Loucy (cell line): Measurements from ENCODE around the gene ANKRD6.

Source experiments
- H2AFZ ChIP-seq: fragments of 200-600 bp; sonication (generic); 2 replicates; pipeline ENCODE4 v1.6.0; 2016; ENCODE audit warnings: antibody characterized with exemption, mild to moderate bottlenecking, low read length, moderate library complexity
- H3F3A ChIP-seq: fragments of 200-600 bp; 2 replicates; pipeline ENCODE4 v1.6.0; 2016; ENCODE audit warnings: antibody characterized with exemption, low read depth, mild to moderate bottlenecking
- H3K27me3 ChIP-seq: fragments of 200-600 bp; sonication (generic); 2 replicates; pipeline ENCODE4 v1.6.1; 2014; ENCODE audit warnings: low read length, mild to moderate bottlenecking; ENCODE audit not compliant: insufficient read depth, poor library complexity, severe bottlenecking
- H3K36me3 ChIP-seq: fragments of 200-600 bp; sonication (generic); 2 replicates; pipeline ENCODE4 v1.6.1; 2016; ENCODE audit warnings: low read length; ENCODE audit not compliant: insufficient read depth
- H3K4me1 ChIP-seq: fragments of 200-600 bp; sonication (generic); 2 replicates; pipeline ENCODE4 v1.5.1; 2014; ENCODE audit warnings: low read length, mild to moderate bottlenecking; ENCODE audit not compliant: insufficient read depth, poor library complexity, severe bottlenecking
- H3K4me2 ChIP-seq: fragments of 200-600 bp; sonication (generic); 2 replicates; pipeline ENCODE4 v1.6.0; 2014; ENCODE audit warnings: antibody characterized with exemption, low read length, low read depth, mild to moderate bottlenecking; ENCODE audit not compliant: poor library complexity, severe bottlenecking
- H3K4me3 ChIP-seq: fragments of 200-600 bp; sonication (generic); 2 replicates; pipeline ENCODE4 v1.5.1; 2014; ENCODE audit warnings: low read length, mild to moderate bottlenecking, mixed read lengths; ENCODE audit not compliant: poor library complexity, severe bottlenecking
- H3K79me2 ChIP-seq: fragments of 200-600 bp; sonication (generic); 2 replicates; pipeline ENCODE4 v1.6.1; 2014; ENCODE audit warnings: low read length; ENCODE audit not compliant: insufficient read depth
- H3K9ac ChIP-seq: fragments of 200-600 bp; sonication (generic); 2 replicates; pipeline ENCODE4 v1.6.0; 2014; ENCODE audit warnings: mild to moderate bottlenecking, low read depth, low read length, moderate library complexity; ENCODE audit not compliant: poor library complexity, severe bottlenecking
- H3K9me2 ChIP-seq: fragments of 200-600 bp; sonication (generic); replicated peaks from 2 replicates; pipeline ENCODE4 v1.6.1; 2016; ENCODE audit warnings: low read depth, low read length, mixed read lengths
- H3K9me3 ChIP-seq: fragments of 200-600 bp; sonication (generic); 2 replicates; pipeline ENCODE4 v1.6.1; 2014; ENCODE audit warnings: mild to moderate bottlenecking, antibody characterized with exemption, low read length, low read depth; ENCODE audit not compliant: insufficient read depth
- H4K20me1 ChIP-seq: fragments of 200-600 bp; sonication (generic); 2 replicates; pipeline ENCODE4 v1.6.0; 2014; ENCODE audit warnings: antibody characterized with exemption, low read length, mild to moderate bottlenecking; ENCODE audit not compliant: insufficient read depth, poor library complexity, severe bottlenecking
- EZH2phosphoT487 ChIP-seq: fragments of 200-600 bp; IDR thresholded peaks from 2 replicates; pipeline ENCODE4 v1.6.1; 2018; ENCODE audit warnings: antibody characterized with exemption, mild to moderate bottlenecking, moderate library complexity, borderline replicate concordance
- TF ChIP-seq, protein P1 (sequence below): fragments of 200-600 bp; sonication (generic); conservative IDR thresholded peaks from 2 replicates; pipeline ENCODE4 v1.5.1; 2014; ENCODE audit warnings: mild to moderate bottlenecking, antibody characterized with exemption, low read length

The ANKRD6 gene

DNA sequence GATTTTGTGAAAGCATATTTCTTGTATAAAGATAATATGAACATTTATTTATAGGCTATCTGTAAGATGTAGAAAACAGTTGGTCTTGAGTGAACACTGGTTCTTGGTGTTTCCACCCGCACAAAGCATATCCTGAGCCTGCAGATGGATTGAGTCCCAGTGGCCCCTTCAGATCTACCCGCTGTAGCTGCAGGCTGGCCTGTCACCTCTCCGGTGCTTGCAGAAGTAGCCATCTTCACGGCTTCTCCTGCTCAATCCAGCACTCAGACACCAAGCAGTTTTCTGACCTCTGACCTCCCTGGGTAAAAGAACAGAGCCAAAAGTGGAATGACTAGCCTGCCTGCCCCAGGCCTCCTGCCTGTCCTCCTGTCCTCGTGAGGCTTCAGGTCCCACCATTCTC, 182.9 kb downstream of the ANKRD6 start:
- no peak overlapping the region for H2AFZ ChIP-seq
- H3K4me1 ChIP-seq: peaks cover 8% of the 10 kb centered on the region
- H3F3A ChIP-seq: no peaks in the 10 kb centered on the region
- H3K79me2 ChIP-seq: no peaks in the 10 kb centered on the region
- H3K9ac ChIP-seq: no peak overlapping the region
- no peak overlapping the region for H3K4me3 ChIP-seq
- no peaks in the 10 kb centered on the region for H3K9me3 ChIP-seq
- H4K20me1 ChIP-seq: no peaks in the 10 kb centered on the region
- H3K9me2 ChIP-seq: no peaks in the 10 kb centered on the region
- TF ChIP-seq EZH2phosphoT487: no peak
- TF ChIP-seq, protein P1, sequence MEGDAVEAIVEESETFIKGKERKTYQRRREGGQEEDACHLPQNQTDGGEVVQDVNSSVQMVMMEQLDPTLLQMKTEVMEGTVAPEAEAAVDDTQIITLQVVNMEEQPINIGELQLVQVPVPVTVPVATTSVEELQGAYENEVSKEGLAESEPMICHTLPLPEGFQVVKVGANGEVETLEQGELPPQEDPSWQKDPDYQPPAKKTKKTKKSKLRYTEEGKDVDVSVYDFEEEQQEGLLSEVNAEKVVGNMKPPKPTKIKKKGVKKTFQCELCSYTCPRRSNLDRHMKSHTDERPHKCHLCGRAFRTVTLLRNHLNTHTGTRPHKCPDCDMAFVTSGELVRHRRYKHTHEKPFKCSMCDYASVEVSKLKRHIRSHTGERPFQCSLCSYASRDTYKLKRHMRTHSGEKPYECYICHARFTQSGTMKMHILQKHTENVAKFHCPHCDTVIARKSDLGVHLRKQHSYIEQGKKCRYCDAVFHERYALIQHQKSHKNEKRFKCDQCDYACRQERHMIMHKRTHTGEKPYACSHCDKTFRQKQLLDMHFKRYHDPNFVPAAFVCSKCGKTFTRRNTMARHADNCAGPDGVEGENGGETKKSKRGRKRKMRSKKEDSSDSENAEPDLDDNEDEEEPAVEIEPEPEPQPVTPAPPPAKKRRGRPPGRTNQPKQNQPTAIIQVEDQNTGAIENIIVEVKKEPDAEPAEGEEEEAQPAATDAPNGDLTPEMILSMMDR: no peak
- no peak overlapping the region for H3K4me2 ChIP-seq
- H3K27me3 ChIP-seq: no peaks in the 10 kb centered on the region
- H3K36me3 ChIP-seq: no peaks in the 10 kb centered on the region

DNA sequence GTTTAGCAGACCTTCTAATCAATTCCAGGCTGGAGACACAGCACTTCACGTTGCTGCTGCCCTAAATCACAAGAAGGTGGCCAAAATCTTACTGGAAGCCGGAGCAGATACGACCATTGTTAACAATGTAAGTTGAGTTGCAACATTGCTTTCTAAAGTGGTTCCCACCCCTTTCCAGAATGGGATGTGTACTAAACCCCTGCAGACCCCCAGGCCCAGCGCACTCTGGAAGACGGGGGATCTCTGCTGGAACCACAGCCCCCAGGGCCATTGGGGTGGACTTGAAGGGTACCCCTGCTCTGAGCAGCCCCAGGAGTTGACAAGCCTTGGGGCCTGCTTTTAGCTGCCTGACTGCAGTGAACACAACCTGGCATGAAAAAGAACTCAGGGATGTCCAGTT, 183.6 kb downstream of the ANKRD6 start:
- Histone ChIP-seq H3K27me3 (no peaks in the 10 kb centered on the region), H3K4me2 (no peak overlapping the region), H3K9ac (no peak overlapping the region), H3K36me3 (no peaks in the 10 kb centered on the region), H3K79me2 (no peaks in the 10 kb centered on the region), H3K4me1 (peaks cover 5% of the 10 kb centered on the region), H3K9me2 (no peaks in the 10 kb centered on the region), H4K20me1 (no peaks in the 10 kb centered on the region), H2AFZ (no peak overlapping the region), H3F3A (no peaks in the 10 kb centered on the region), H3K4me3 (no peak overlapping the region), H3K9me3 (no peaks in the 10 kb centered on the region)
- TF ChIP-seq EZH2phosphoT487: no peak
- TF ChIP-seq, protein P1: no peak

GRCh38 chr6:89618026-89618425, 185.1 kb downstream of the ANKRD6 start:
- Histone ChIP-seq H3K9me2 (no peaks in the 10 kb centered on the region), H3K79me2 (no peaks in the 10 kb centered on the region), H3K36me3 (no peaks in the 10 kb centered on the region), H3F3A (no peaks in the 10 kb centered on the region), H3K9ac (no peak overlapping the region), H4K20me1 (no peaks in the 10 kb centered on the region), H3K4me2 (no peak overlapping the region), H3K4me3 (no peak overlapping the region), H3K9me3 (no peaks in the 10 kb centered on the region), H2AFZ (no peak overlapping the region), H3K4me1 (no peaks in the 10 kb centered on the region), H3K27me3 (no peaks in the 10 kb centered on the region)
- TF ChIP-seq, protein P1: no peak
- no peak for TF ChIP-seq EZH2phosphoT487
